Kidney tubule cell (primary cell): ENCODE results near the gene CNDP2.
"Not testable (repeated sequence)": the region's sequence is repeated elsewhere in the genome, so short reads cannot be mapped to it uniquely, and the experiment has no call there.

Source experiments
- DNase-seq: peaks from one replicate; pipeline ENCODE4 v3.0.0-alpha.2; 2018; ENCODE audit warnings: low spot score

The CNDP2 gene

GRCh38 chr18:74540652-74541421 is 44.7 kb downstream of the CNDP2 start:
- no peak for DNase-seq

DNA sequence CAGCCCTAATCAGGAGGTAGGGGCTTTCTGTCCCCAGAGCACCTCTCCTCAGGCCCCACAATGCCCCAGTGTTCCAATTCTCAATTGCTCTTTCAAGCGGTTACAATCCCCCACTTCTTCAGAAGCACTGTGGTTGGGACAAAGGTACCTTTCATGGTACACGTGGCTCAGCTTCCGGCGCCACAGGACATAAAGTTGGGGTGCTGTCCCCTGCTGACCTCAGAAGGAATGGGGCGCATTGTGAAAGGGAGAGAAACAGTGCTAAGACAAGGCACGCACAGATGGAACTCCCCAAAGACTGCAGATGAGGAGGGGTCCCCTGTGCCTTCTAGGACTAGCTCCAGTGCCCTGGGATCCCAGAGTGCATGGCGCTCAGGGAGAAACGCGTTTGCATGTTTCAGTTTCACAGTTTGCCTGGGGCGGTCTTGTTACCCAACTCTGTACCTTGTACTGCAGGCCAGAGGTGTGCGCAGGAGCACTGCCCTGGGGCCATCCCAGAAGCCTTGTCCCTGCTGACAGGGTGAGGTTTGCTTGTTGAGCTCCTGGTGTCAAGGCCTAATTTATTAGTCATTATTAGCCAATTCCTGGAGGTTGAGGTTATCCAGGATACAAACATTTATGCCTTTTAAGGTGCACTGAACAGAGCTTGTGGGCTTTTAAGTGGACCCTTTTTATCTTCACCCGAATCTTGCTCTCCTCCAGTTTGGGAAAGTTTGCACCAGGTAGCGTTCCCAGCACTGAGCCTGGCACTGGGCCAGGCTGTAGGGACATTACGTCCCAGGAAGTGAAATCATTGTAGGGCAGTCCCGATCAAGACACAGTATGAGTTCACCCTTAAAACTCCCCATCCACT is 45.8 kb downstream of the CNDP2 start:
- DNase-seq: peak; percentile 70

DNA sequence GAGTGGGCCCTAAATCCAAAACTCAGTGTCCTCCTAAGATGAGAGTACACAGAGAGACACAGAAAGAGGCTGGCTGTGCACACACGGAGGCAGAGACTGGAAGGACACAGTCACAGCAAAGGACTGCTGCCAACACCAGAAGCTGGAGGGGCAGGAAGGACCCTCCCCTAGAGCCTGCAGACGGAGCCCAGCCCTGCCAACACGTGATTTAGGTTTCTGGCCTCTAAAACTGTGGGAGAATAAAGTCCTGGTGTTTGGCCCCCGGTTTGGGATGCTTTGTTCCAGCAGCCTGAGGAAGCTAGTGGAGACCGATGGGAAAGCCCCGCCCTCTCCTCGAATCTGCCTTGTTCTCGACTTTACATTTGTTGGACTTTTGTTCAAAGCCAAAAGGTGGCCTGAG is 48.7 kb downstream of the CNDP2 start:
- DNase-seq: no peak

DNA sequence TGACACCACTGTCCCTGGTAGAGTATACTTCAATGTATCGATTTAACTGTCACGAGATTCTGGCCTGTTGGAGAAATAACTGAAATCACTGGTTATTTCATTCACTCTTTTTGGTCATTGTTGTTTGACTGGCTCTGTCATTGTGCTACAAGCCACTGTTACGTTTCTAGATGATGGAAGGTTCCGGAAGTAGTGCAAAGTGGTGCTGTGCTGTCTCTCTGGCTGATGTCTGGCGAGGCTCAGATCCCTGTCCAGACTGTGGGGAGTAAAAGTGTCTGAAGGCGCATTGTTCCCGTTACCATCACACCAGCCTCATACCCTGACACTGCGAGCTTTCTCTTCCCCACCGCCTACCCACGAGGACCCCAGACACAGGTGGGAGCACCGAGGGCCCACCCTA is 49.8 kb downstream of the CNDP2 start:
- DNase-seq: no peak

DNA sequence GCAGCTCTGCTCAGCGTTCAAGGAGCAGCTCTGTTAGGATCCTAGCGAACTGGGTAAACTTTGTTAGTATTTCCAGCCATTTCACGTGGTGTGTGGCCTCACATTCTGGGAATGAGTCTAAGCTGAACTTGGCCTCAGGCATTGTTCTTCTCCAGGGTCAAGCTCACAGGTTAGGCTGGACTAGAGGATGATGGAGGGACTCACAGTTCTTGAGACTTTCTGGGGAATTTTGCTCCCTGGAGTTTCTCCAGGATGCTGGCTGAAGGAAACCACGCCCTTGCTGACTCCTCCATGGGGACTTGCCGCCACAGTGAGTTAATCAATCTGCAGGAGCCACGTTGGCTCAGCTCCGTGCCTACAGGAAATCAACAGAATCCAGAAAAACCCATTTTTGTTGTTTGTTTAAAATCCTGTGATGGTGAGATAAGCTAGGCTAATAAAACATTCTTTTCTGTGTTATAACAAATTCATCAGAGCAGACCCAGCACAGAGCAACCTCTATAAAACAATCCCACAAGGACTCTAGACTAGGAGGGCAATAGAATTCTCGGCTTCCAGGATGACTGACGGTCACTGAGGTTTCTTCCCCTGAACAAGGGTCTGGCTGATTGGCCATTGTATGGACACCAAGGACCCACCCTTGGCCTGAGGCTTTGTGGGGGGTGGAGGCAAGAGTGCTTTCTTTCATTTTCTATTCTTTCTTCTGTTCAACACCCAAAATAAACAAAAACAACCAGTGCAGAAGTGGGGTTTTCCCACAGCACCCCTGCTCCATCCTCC is 50.8 kb downstream of the CNDP2 start:
- peak; percentile 60 for DNase-seq

DNA sequence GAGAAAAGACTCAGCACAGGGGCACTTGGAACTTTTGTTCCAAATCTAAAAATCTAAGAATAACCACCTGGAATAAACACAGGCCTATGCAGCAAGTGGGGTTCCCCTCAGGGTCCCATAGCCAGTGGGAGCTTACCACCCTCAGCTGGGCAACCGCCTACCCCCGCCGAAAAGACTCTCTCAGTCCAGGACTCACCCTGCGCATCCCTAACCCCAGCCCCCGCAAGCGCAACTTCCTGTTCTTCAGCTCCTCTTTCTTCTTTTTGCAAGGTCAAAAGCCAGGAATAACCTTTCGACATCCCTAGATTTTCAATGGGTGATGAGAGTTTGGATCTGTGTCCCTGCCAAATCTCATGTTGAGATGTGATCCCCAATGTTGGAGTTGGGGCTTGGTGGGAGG is 51.7 kb downstream of the CNDP2 start:
- DNase-seq: no peak

DNA sequence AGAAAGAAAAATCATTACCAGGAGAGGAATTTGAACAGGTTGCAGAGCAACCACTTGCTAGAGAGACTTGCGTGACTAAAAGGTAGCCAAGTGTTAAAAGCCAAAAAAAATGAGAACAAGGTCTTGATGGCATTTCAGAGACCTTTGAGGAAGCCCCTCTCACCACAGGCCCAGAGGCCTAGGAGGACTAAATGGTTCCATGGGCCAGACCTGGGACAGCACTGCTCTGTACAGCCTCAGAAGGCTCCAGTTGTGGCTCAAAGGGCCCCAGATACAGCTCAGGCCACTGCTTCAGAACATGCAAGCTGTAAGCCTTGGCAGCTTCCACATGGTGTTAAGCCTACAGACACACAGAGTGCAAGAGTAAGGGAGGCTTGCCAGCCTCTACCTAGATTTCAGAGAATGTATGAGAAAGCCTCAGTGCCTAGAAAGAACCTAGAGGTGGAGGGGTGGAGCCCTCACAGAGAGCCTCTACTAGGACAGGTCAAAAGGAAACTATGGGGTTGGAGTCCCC is 53.5 kb downstream of the CNDP2 start:
- DNase-seq: no peak

GRCh38 chr18:74550886-74551285 is 54.7 kb downstream of the CNDP2 start:
- DNase-seq: no peak

DNA sequence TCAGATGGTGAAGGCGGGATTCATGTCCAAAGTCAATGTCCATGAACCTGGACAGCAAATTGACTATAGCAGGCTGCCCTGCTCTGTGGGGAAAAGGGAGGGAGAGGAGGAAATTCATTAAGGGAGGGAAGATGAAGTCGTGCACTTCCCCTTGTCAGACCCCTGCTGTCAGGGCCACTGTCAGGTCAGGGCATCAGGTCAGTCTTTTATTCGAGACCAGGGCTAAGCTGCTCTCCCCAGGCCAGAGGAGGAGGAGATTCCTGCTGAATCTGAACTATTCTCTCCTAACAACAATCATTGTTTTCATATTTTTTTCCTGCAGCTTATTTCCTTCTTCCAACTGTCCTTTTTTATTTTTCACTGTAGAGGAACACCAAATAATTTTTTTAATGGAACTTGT is 55.3 kb downstream of the CNDP2 start:
- DNase-seq: no peak

- DNase-seq: peak; percentile 80
Observed at GRCh38 chr18:74551936-74552555, 55.9 kb downstream of the CNDP2 start.

- DNase-seq: no peak
Observed at GRCh38 chr18:74556126-74556525, 60.0 kb downstream of the CNDP2 start.

DNA sequence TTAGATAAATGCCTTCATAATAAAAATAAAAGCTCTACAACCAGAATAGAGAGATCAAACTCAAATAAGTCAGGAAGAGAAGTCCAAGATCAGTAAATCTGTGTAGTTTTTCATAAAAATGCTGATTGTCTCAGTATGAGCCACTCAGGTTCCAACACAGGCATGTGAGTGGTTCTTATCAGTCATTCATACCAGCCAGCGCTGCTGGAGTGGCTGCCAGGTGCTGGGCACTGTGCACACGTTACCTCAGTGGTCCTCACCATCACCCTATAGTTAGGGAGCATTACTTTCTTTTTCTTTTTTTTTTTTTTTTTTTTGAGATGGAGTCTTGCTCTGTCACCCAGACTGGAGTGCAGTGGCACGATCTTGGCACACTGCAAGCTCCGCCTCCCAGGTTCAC is 61.9 kb downstream of the CNDP2 start:
- no peak for DNase-seq

DNA sequence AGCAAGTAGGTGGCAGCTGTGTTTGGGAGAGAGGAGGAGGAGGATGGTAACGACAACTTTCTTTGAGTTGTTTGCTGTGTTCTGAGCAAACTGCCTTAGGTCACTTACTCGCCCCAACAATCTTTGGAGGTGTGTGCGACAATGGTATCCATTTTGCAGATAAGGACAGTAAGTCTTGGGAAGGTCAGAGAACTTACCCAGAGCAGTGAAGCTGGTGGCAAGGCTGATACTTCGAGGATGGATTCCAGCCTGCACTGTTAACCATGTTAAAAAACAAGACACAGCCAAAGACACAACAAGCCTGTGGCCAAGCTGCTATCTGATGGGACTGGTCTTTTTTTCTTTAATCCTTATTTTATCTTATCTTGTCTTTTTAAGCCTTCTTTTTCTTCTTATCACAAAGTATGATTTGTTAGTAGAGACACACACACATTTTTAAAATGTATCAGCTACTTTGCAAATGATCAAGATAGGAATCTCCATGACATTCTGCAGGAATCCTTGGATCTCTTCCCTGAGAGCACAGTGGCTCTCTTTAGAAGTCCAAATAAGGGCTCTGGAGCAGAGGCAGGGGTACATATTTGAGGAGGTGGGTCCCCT is 66.1 kb downstream of the CNDP2 start:
- no peak for DNase-seq

- no peak for DNase-seq
Observed at GRCh38 chr18:74562775-74563174, 66.6 kb downstream of the CNDP2 start.

DNA sequence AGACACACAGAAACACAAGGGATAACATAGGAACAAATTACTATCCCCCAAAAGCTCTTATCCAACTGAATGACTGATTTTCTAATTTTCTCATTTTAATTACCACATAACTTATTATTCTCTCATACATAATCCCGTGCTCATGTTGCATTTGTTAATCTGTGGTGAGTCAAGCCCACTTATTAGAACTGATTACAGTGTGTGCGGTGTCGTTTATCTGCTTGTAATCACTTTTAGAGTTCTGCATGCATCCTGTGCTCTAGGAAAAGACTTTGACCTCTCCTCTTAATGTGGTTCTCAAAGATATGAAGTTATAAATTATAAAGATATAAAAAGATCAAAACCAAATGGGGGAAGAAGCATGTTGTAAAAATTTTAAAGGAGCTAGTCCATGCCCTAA is 67.8 kb downstream of the CNDP2 start:
- DNase-seq: no peak

GRCh38 chr18:74565164-74565563 is 69.0 kb downstream of the CNDP2 start:
- DNase-seq: not testable (repeated sequence)

- not testable (repeated sequence) for DNase-seq
Observed at GRCh38 chr18:74565993-74566392, 69.8 kb downstream of the CNDP2 start.

DNA sequence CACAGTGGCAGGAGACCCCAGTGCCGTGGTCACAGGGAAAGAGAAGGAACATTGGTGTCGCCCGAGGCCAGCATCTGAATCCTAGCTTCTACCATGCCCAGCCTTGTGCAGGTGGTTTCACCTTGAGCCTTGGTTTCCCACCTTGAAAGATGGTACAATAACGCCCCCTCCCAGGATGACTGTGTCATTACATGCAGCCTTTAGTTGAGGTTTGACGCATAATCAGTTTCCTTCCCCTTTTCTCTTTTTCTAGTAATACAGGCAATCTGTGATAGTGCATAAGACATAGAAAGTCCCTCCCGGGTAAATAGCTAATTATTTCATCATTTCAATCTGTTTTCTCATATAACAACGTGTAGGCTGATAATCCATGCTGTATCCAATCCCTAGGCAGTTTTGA is 71.7 kb downstream of the CNDP2 start:
- DNase-seq: no peak

DNA sequence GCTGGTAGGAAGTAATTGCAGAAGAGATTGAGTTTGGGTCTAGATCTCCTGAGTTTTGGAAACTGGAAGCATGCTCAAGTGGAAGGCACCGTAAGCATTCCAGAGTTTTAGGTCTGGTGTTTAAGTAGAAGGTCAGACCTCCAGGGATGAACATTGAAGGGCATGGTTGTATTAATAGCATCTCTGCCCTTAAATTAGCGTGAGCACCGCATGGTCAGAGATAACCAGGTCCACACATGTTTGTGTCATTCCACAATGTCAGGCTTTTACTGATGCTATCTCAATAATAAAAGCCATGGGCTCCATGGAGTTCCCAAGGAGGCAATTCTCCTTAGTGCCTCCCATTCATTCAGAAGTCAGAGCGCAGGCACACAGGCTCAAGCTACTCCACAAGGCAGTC is 73.2 kb downstream of the CNDP2 start:
- DNase-seq: no peak

- DNase-seq: no peak
Observed at GRCh38 chr18:74570266-74570665, 74.1 kb downstream of the CNDP2 start.

DNA sequence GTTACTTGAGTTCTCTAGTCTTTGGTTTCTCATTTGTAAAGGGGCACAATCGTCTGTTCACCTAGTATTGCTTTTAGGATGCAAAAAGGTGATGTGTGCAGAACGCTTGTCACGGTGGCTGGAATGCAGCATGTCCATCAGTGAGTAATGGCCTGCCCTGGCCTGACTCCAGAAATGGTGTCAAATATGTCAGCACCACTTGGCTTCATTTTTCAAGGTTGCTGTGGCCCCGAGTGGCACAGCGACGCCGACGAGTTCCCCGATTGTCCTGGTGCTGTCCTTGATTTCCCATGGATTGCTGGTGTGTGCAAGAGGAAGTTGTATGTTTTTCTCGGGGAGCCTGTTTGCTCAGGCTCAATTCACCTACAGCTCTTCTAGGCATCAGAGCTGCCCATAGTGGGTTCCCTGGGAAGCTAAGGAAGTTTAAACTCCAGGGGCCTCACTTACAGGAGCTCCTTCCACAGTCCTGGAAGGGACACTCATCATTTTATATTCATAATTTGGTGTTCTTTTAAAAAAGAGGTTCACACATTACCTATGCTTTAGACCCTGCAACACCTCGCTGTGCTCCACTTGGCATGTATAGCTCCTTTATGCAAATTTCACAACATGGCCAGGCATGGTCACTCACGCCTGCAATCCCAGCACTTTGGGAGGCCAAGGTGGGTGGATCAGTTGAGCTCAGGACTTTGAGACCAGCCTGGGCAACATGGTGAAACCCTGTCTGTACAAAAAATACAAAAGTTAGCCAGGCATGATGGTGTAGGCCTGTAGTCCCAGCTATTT is 75.9 kb downstream of the CNDP2 start:
- peak; percentile 23 for DNase-seq
